ENCODE data around the gene JMJD8. TPM values are rescaled to one million over a fixed set of nuclear protein-coding genes. Genes with fewer than 3 reads are reported as not detected.

Gene JMJD8
- total and polyA plus RNA-seq, 8 donors, result 24.2 to 229 (median 83.3) TPM

- Histone ChIP-seq H3K4me3 (peak within 1 kb of the TSS; percentile 82 to 98 (median 92)), H3K27ac (peak within 1 kb of the TSS; percentile 86 to 93 (median 88)), H3K36me3 (peaks cover 34 to 38% (median 38%) of the 10 kb centered on the region in 4 donors), H3K4me1 (peaks cover 21 to 30% (median 25%) of the 10 kb centered on the region in 4 donors), H3K27me3 (no peaks in the 10 kb centered on the region), H3K9me3 (no peaks in the 10 kb centered on the region)
- peak; percentile 95 to 98 for DNase-seq
- intact Hi-C loops (cut with DNase I; ENCODE audit: low total_unique reads), result no loop called here
- 0 to 1% (median 0%) methylated on average over 24 to 78 of the region's 78 CpGs for WGBS, 5 donors
- TF ChIP-seq CTCF (IDR thresholded peaks at IDR 0.05), result peak in 5 of 7 experiments; percentile 51 to 93 (median 86)
- TF ChIP-seq POLR2A (IDR thresholded peaks at IDR 0.05), result peak in 1 of 4 donors; percentile 56
- peak; percentile 45 to 91 (median 73) for TF ChIP-seq POLR2AphosphoS5 (IDR thresholded peaks at IDR 0.05)
- TF ChIP-seq EP300 (IDR thresholded peaks at IDR 0.05), result no peak
These were observed 16.2 kb downstream of the JMJD8 start, which contains the start of gene RHOT2 for GRCh38 chr16:667780-668518. Gene RHOT2 (plus strand): TSS chr16:668132. CDS start chr16:668200, 68 bp downstream.

- Histone ChIP-seq H3K4me1 (peaks cover 21 to 30% (median 25%) of the 10 kb centered on the region in 4 donors), H3K27ac (peak overlapping the region; percentile 37 to 93 (median 87)), H3K4me3 (peak overlapping the region in 3 of 4 donors; percentile 91 to 98 (median 93)), H3K9me3 (no peaks in the 10 kb centered on the region), H3K27me3 (no peaks in the 10 kb centered on the region), H3K36me3 (peaks cover 27 to 31% (median 31%) of the 10 kb centered on the region in 4 donors)
- no peak for DNase-seq
- TF ChIP-seq EP300 (IDR thresholded peaks at IDR 0.05), result no peak
- TF ChIP-seq POLR2A (IDR thresholded peaks at IDR 0.05), result no peak
- no peak for TF ChIP-seq POLR2AphosphoS5 (IDR thresholded peaks at IDR 0.05)
- no peak for TF ChIP-seq CTCF (IDR thresholded peaks at IDR 0.05)
- WGBS, 5 donors, result 84 to 87% (median 86%) methylated on average over 12 to 22 of the region's 22 CpGs
- intact Hi-C loops (cut with DNase I; ENCODE audit: low total_unique reads), result no loop called here
These were observed 16.9 kb downstream of the JMJD8 start for GRCh38 chr16:667113-667779.

GRCh38 chr16:666572-666971, 17.6 kb downstream of the JMJD8 start:
- Histone ChIP-seq H3K9me3 (no peaks in the 10 kb centered on the region), H3K4me1 (peaks cover 22 to 34% (median 28%) of the 10 kb centered on the region in 4 donors), H3K27ac (no peak overlapping the region), H3K4me3 (no peak overlapping the region), H3K36me3 (peaks cover 20 to 25% (median 24%) of the 10 kb centered on the region in 4 donors), H3K27me3 (no peaks in the 10 kb centered on the region)
- intact Hi-C loops (cut with DNase I; ENCODE audit: low total_unique reads), result no loop called here
- 86 to 92% (median 88%) methylated on average over 8 to 13 of the region's 13 CpGs for WGBS, 5 donors
- DNase-seq, result no peak
- TF ChIP-seq POLR2A (IDR thresholded peaks at IDR 0.05) (no peak), EP300 (IDR thresholded peaks at IDR 0.05) (no peak), CTCF (IDR thresholded peaks at IDR 0.05) (no peak), POLR2AphosphoS5 (IDR thresholded peaks at IDR 0.05) (no peak)

GRCh38 chr16:662597-662996, 21.5 kb downstream of the JMJD8 start:
- TF ChIP-seq POLR2A (IDR thresholded peaks at IDR 0.05), result no peak
- TF ChIP-seq EP300 (IDR thresholded peaks at IDR 0.05), result no peak
- no peak for TF ChIP-seq CTCF (IDR thresholded peaks at IDR 0.05)
- TF ChIP-seq POLR2AphosphoS5 (IDR thresholded peaks at IDR 0.05), result no peak
- Histone ChIP-seq H3K4me3 (no peak overlapping the region), H3K27me3 (no peaks in the 10 kb centered on the region), H3K9me3 (no peaks in the 10 kb centered on the region), H3K36me3 (peaks cover 0 to 20% (median 14%) of the 10 kb centered on the region in 4 donors), H3K27ac (no peak overlapping the region), H3K4me1 (peaks cover 20 to 33% (median 25%) of the 10 kb centered on the region in 4 donors)
- 91 to 97% (median 96%) methylated on average over 18 to 21 of the region's 21 CpGs for whole genome bisulfite sequencing, 5 donors
- intact Hi-C loops (cut with DNase I; ENCODE audit: low total_unique reads), result no loop called here
- DNase-seq, result no peak

All from stomach (tissue), 9 donors.